ENCODE measurements around the gene PFDN5. TPM values are rescaled to one million over a fixed set of nuclear protein-coding genes. Genes with fewer than 3 reads are reported as not detected.

Gene PFDN5
- total and polyA plus RNA-seq, 4 donors, result 118 to 245 (median 206) TPM

- no peaks in the 10 kb centered on the region for H3K36me3 ChIP-seq (ENCODE audit: control insufficient read depth in 4 of 4, insufficient read depth in 3 of 4, low read depth in 1 of 4, low read length in 3 of 4)
- no peak overlapping the region for H3K9ac ChIP-seq (ENCODE audit: low read depth in 1 of 2, low read length in 2 of 2)
- peaks cover 0 to 11% (median 5%) of the 10 kb centered on the region in 4 donors for H3K4me1 ChIP-seq (ENCODE audit: control insufficient read depth in 4 of 4, insufficient read depth in 4 of 4, low read length in 3 of 4)
- no peaks in the 10 kb centered on the region for H3K27me3 ChIP-seq (ENCODE audit: control insufficient read depth in 4 of 4, insufficient read depth in 4 of 4, low read length in 3 of 4)
- H3K27ac ChIP-seq (ENCODE audit: low read depth in 1 of 2, low read length in 2 of 2), result no peak overlapping the region
- DNase-seq (ENCODE audit: low spot score), result no peak
- WGBS, result 89% methylated on average over 4 of the region's 4 CpGs
- H3K9me3 ChIP-seq (ENCODE audit: control insufficient read depth in 4 of 4, low read length in 3 of 4), result no peaks in the 10 kb centered on the region
- TF ChIP-seq RXRA (IDR thresholded peaks at IDR 0.05) (no peak), FOXA1 (IDR thresholded peaks at IDR 0.05) (no peak), ZBTB33 (IDR thresholded peaks at IDR 0.05) (no peak), ATF3 (IDR thresholded peaks at IDR 0.05) (no peak), RAD21 (IDR thresholded peaks at IDR 0.05) (no peak), EGR1 (IDR thresholded peaks at IDR 0.05; ENCODE audit: low read depth in 2 of 2) (no peak), GABPA (IDR thresholded peaks at IDR 0.05 in 1 of 2, conservative IDR thresholded peaks at IDR 0.05 in 1 of 2) (no peak), HNF4A (conservative IDR thresholded peaks at IDR 0.05) (no peak), YY1 (IDR thresholded peaks at IDR 0.05) (no peak), FOXA2 (IDR thresholded peaks at IDR 0.05) (no peak), JUND (IDR thresholded peaks at IDR 0.05) (no peak), SP1 (IDR thresholded peaks at IDR 0.05) (no peak), CTCF (IDR thresholded peaks at IDR 0.05; ENCODE audit: low read depth, low read length, missing input control) (no peak), MAX (IDR thresholded peaks at IDR 0.05) (no peak), REST (IDR thresholded peaks at IDR 0.05) (no peak), NR2F2 (IDR thresholded peaks at IDR 0.05) (no peak), HNF4G (IDR thresholded peaks at IDR 0.05) (no peak)
- H3K4me3 ChIP-seq (ENCODE audit: low read depth in 1 of 3, low read length in 3 of 3), result no peak overlapping the region
These were observed 52.6 kb downstream of the PFDN5 start for GRCh38 chr12:53347905-53348304.

Other genes with a start within 250 kb of the PFDN5 start
- 10 to 100 TPM; 11.7 to 94.0 TPM for gene TNS2, start 245.5 kb upstream of the PFDN5 start, total RNA-seq
- gene TNS2, start 245.5 kb upstream of the PFDN5 start, polyA plus RNA-seq, result 10 to 100 TPM; 44.7 to 47.2 TPM
- 10 to 100 TPM in 1 of 2 donors, 1 to 10 TPM in 1; 6.0 to 15.2 TPM for gene SPRYD3, start 216.2 kb upstream of the PFDN5 start, total RNA-seq
- 10 to 100 TPM; 11.3 to 20.3 TPM for gene SPRYD3, start 216.2 kb upstream of the PFDN5 start, polyA plus RNA-seq
- gene IGFBP6, start 197.9 kb upstream of the PFDN5 start, total RNA-seq, result 10 to 100 TPM in 1 of 2 donors, 1 to 10 TPM in 1; 1.6 to 13.6 TPM
- gene IGFBP6, start 197.9 kb upstream of the PFDN5 start, polyA plus RNA-seq, result 10 to 100 TPM; 10.5 to 17.6 TPM
- 1 to 10 TPM in 1 of 2 donors, under 1 TPM in 1; 0.92 to 9.4 TPM for gene SOAT2, start 192.1 kb upstream of the PFDN5 start, total RNA-seq
- gene SOAT2, start 192.1 kb upstream of the PFDN5 start, polyA plus RNA-seq, result 1 to 10 TPM in 1 of 2 donors, under 1 TPM in 1; 0.48 to 1.6 TPM
- 10 to 100 TPM in 1 of 2 donors, 1 to 10 TPM in 1; 8.4 to 14.4 TPM for gene ZNF740, start 114.8 kb upstream of the PFDN5 start, total RNA-seq
- 1 to 10 TPM; 1.4 to 4.3 TPM for gene ZNF740, start 114.8 kb upstream of the PFDN5 start, polyA plus RNA-seq
- 10 to 100 TPM in 1 of 2 donors, 1 to 10 TPM in 1; 4.4 to 37.1 TPM for gene CSAD, start 114.6 kb upstream of the PFDN5 start, total RNA-seq
- gene CSAD, start 114.6 kb upstream of the PFDN5 start, polyA plus RNA-seq, result 10 to 100 TPM; 33.1 to 41.5 TPM
- gene ITGB7, start 88.3 kb upstream of the PFDN5 start, total RNA-seq, result 1 to 10 TPM; 1.7 to 1.8 TPM
- 1 to 10 TPM; 2.4 TPM for gene ITGB7, start 88.3 kb upstream of the PFDN5 start, polyA plus RNA-seq
- 1 to 10 TPM; 2.7 to 3.1 TPM for gene RARG, start 63.3 kb upstream of the PFDN5 start, total RNA-seq
- 1 to 10 TPM; 1.7 to 2.7 TPM for gene RARG, start 63.3 kb upstream of the PFDN5 start, polyA plus RNA-seq
- 10 to 100 TPM in 1 of 2 donors, 1 to 10 TPM in 1; 3.4 to 19.3 TPM for gene ESPL1, start 27.2 kb upstream of the PFDN5 start, total RNA-seq
- 1 to 10 TPM; 2.8 to 3.9 TPM for gene ESPL1, start 27.2 kb upstream of the PFDN5 start, polyA plus RNA-seq
- gene MYG1, start 4.2 kb downstream of the PFDN5 start, total RNA-seq, result 10 to 100 TPM; 15.0 to 18.8 TPM
- gene MYG1, start 4.2 kb downstream of the PFDN5 start, polyA plus RNA-seq, result 10 to 100 TPM; 19.8 to 28.0 TPM
- gene AAAS, start 26.1 kb downstream of the PFDN5 start, total RNA-seq, result 10 to 100 TPM; 25.4 to 37.0 TPM
- gene AAAS, start 26.1 kb downstream of the PFDN5 start, polyA plus RNA-seq, result 10 to 100 TPM; 17.3 to 18.8 TPM
- gene SP7, start 40.8 kb downstream of the PFDN5 start, total RNA-seq, result not detected
- not detected for gene SP7, start 40.8 kb downstream of the PFDN5 start, polyA plus RNA-seq
- 10 to 100 TPM; 28.4 to 36.5 TPM for gene SP1, start 84.6 kb downstream of the PFDN5 start, total RNA-seq
- gene SP1, start 84.6 kb downstream of the PFDN5 start, polyA plus RNA-seq, result 1 to 10 TPM; 3.8 to 7.9 TPM
- gene AMHR2, start 128.3 kb downstream of the PFDN5 start, total RNA-seq, result under 1 TPM; 0.67 to 0.89 TPM
- 1 to 10 TPM in 1 of 2 donors, under 1 TPM in 1; 0.96 to 1.3 TPM for gene AMHR2, start 128.3 kb downstream of the PFDN5 start, polyA plus RNA-seq
- 10 to 100 TPM; 18.2 to 21.3 TPM for gene PRR13, start 146.2 kb downstream of the PFDN5 start, total RNA-seq
- 100 to 1,000 TPM; 101 to 107 TPM for gene PRR13, start 146.2 kb downstream of the PFDN5 start, polyA plus RNA-seq
- gene PCBP2, start 156.6 kb downstream of the PFDN5 start, total RNA-seq, result 100 to 1,000 TPM; 224 to 377 TPM
- 100 to 1,000 TPM; 130 to 222 TPM for gene PCBP2, start 156.6 kb downstream of the PFDN5 start, polyA plus RNA-seq
- gene MAP3K12, start 203.9 kb downstream of the PFDN5 start, total RNA-seq, result 1 to 10 TPM; 1.5 to 2.4 TPM
- gene MAP3K12, start 203.9 kb downstream of the PFDN5 start, polyA plus RNA-seq, result 1 to 10 TPM in 1 of 2 donors, under 1 TPM in 1; 0.53 to 1.4 TPM
- gene TARBP2, start 205.7 kb downstream of the PFDN5 start, total RNA-seq, result 10 to 100 TPM; 18.7 to 22.0 TPM
- gene TARBP2, start 205.7 kb downstream of the PFDN5 start, polyA plus RNA-seq, result 10 to 100 TPM; 15.7 to 18.1 TPM
- not detected for gene NPFF, start 211.9 kb downstream of the PFDN5 start, total RNA-seq
- not detected for gene NPFF, start 211.9 kb downstream of the PFDN5 start, polyA plus RNA-seq

Data from liver (tissue), 9 donors.